ENCODE measurements around the gene ERP44.
"Not testable (repeated sequence)": the region's sequence is repeated elsewhere in the genome, so short reads cannot be mapped to it uniquely, and the experiment has no call there.

Gene ERP44

DNA sequence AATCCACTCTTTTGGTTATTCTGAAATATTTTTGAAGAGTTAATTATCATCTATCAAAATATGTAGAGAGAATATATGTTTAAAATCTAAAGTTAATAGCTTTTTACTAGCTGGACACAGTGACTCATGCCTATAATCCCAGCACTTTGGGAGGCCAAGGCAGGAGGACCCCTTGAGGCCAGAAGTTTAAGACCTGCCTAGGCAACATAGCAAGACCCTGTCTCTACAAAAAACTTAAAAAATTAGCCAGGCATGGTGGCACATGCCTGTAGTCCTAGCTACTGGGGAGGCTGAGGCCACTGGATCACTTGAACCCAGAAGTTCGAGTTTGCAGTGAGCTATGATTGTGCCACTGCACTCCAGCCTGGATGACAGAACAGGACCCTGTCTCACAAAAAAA, 36.1 kb downstream of the ERP44 start:
- not testable (repeated sequence) for H3K9me3 ChIP-seq (ENCODE audit: control insufficient read depth, low read length); H3K4me3 ChIP-seq (ENCODE audit: low read length); H3K9ac ChIP-seq (ENCODE audit: low read length); H3K27me3 ChIP-seq (ENCODE audit: control insufficient read depth, insufficient read depth, low read length); H3K36me3 ChIP-seq (ENCODE audit: control insufficient read depth, insufficient read depth, low read length)
- H3K4me1 ChIP-seq (ENCODE audit: control insufficient read depth, insufficient read depth, low read length), result peaks cover 14% of the 10 kb centered on the region

DNA sequence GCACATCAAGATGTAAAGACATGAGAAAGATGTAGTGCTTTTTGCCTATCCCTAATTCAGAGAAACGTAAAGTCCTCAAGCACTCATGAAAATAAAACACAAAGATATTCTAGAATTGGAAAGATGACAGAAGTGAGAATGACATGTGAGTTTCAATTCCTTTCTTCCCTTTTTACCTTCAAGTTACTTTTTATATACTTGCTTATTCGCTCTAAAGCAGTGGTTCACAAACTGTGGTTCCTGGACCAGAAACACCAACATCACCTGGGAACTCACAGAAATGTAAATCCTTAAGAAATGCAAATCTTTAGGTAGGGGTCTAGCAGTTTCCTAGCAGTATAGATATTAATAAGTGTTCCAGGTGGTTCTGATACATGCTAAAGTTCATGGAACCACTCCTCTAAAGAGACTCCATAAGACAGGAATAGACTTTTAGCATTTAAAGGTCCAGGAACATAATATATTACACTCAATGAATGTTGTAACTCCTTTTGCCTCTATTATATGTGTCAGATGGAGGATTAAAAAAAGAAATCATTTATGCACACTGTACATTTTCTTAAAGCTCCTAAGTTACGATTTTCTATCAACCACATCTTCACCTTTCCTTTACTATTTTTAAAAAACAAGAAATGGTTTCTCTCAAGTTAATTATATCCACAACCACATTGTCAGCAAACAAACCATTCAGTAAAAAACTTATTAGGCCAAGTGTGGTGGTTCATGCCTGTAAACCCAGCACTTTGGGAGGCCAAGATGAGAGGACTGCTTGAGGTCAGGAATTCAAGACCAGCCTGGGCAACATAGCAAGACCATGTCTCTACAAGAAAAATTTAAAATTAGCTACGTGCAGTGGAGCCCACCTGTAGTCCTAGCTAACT, 39.9 kb downstream of the ERP44 start:
- Histone ChIP-seq H3K9ac (ENCODE audit: low read length) (no peak overlapping the region), H3K36me3 (ENCODE audit: control insufficient read depth, insufficient read depth, low read length) (no peaks in the 10 kb centered on the region), H3K27me3 (ENCODE audit: control insufficient read depth, insufficient read depth, low read length) (no peaks in the 10 kb centered on the region), H3K4me3 (ENCODE audit: low read length) (no peak overlapping the region), H3K4me1 (ENCODE audit: control insufficient read depth, insufficient read depth, low read length) (peaks cover 14% of the 10 kb centered on the region), H3K9me3 (ENCODE audit: control insufficient read depth, low read length) (no peaks in the 10 kb centered on the region)

DNA sequence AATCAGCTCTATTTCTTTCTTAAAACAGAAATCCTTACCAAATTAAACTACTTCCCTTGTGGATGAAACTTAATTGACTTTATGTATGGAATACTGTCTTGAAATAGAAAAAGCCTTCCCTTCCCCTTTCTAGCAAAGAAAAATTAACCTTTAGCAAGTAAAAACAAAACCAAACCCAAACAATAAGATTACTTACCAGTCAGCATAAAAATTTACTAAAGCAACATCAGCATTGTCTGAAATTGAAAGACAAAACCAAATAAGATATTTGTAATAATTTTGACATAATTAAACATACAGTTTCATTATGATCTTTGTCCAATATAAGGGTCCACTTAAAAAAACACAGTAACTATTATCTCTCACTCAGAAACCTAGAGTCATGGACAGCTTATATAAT, 41.2 kb downstream of the ERP44 start:
- no peak overlapping the region for H3K4me3 ChIP-seq (ENCODE audit: low read length)
- H3K9me3 ChIP-seq (ENCODE audit: control insufficient read depth, low read length), result no peaks in the 10 kb centered on the region
- H3K27me3 ChIP-seq (ENCODE audit: control insufficient read depth, insufficient read depth, low read length), result no peaks in the 10 kb centered on the region
- peaks cover 8% of the 10 kb centered on the region for H3K4me1 ChIP-seq (ENCODE audit: control insufficient read depth, insufficient read depth, low read length)
- no peak overlapping the region for H3K9ac ChIP-seq (ENCODE audit: low read length)
- H3K36me3 ChIP-seq (ENCODE audit: control insufficient read depth, insufficient read depth, low read length), result no peaks in the 10 kb centered on the region

DNA sequence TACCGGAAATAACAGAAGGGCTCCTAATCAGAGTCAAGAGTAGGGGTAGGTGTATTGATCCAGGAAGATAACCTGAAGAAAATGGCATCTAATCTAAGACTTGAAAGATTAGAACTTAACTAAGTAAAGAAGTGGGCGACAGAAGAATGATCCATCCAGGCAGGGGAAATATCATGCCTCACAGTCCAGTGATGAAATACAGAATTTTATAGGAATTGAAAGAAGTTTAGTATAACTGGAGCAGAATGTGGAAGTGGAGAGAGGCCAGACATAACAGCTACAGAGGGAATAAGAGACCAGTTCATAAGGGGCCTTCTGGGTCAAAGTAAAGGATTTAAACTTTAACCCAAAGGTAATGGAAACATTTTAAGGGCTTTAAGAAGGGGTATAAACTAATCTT, 42.2 kb downstream of the ERP44 start:
- no peak overlapping the region for H3K4me3 ChIP-seq (ENCODE audit: low read length)
- H3K36me3 ChIP-seq (ENCODE audit: control insufficient read depth, insufficient read depth, low read length), result no peaks in the 10 kb centered on the region
- no peak overlapping the region for H3K9ac ChIP-seq (ENCODE audit: low read length)
- H3K9me3 ChIP-seq (ENCODE audit: control insufficient read depth, low read length), result no peaks in the 10 kb centered on the region
- H3K4me1 ChIP-seq (ENCODE audit: control insufficient read depth, insufficient read depth, low read length), result peaks cover 8% of the 10 kb centered on the region
- no peaks in the 10 kb centered on the region for H3K27me3 ChIP-seq (ENCODE audit: control insufficient read depth, insufficient read depth, low read length)

DNA sequence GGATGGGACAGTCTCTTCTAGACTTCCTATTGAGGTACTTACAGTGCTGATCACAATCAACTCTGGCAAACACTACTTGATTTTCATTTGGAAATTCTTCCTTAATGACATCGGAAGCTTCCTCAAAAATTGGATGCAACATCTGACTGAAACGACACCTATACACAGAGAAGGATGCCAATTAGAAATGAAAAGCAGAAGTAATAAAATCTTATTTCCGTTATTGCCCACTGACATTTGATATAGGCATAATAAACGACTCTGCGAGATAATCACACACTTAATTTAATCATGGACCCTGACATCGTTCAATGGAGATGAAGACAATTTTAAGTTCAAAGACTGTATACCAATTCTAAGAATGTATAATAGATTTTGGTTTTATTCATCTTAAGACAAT, 46.4 kb downstream of the ERP44 start:
- Histone ChIP-seq H3K4me3 (ENCODE audit: low read length) (no peak overlapping the region), H3K27me3 (ENCODE audit: control insufficient read depth, insufficient read depth, low read length) (no peaks in the 10 kb centered on the region), H3K9me3 (ENCODE audit: control insufficient read depth, low read length) (no peaks in the 10 kb centered on the region), H3K9ac (ENCODE audit: low read length) (no peak overlapping the region), H3K4me1 (ENCODE audit: control insufficient read depth, insufficient read depth, low read length) (peaks cover 8% of the 10 kb centered on the region), H3K36me3 (ENCODE audit: control insufficient read depth, insufficient read depth, low read length) (no peaks in the 10 kb centered on the region)

DNA sequence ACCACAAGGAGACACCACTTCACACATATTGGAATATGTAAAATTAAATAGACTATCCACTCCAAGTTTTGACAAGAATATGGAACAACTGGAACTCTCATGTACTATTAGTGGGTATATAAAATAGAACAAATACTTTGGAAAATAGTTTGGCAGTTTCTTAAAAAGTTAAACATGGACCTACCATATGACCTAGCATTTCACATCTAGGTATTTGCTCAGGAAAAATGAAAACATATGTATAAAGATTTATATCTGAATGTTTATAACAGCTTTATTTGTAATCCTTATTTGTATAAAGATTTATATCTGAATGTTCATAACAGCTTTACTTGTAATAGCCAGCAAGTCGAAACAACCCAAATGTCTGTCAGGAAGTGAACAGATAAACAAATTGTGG, 49.2 kb downstream of the ERP44 start:
- H3K27me3 ChIP-seq (ENCODE audit: control insufficient read depth, insufficient read depth, low read length), result no peaks in the 10 kb centered on the region
- no peaks in the 10 kb centered on the region for H3K4me1 ChIP-seq (ENCODE audit: control insufficient read depth, insufficient read depth, low read length)
- no peaks in the 10 kb centered on the region for H3K36me3 ChIP-seq (ENCODE audit: control insufficient read depth, insufficient read depth, low read length)
- H3K9ac ChIP-seq (ENCODE audit: low read length), result no peak overlapping the region
- H3K9me3 ChIP-seq (ENCODE audit: control insufficient read depth, low read length), result no peaks in the 10 kb centered on the region
- no peak overlapping the region for H3K4me3 ChIP-seq (ENCODE audit: low read length)

DNA sequence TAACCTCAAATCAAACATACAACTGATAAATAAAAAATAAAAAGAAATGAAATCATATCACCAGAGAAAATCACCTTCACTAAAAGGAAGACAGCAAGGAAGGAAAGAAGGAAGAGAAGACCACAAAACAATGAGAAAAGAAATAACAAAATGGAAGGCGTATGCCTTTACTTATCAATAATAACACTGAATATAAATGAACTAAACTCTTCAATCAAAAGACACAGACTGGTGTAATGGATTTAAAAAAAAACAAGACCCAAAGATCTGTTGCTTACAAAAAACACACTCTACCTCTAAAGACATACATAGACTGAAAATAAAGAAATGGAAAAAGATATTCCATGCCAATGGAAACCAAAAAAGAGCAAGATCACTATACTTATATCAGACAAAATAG, 60.3 kb downstream of the ERP44 start:
- Histone ChIP-seq H3K9me3 (ENCODE audit: control insufficient read depth, low read length) (no peaks in the 10 kb centered on the region), H3K36me3 (ENCODE audit: control insufficient read depth, insufficient read depth, low read length) (no peaks in the 10 kb centered on the region), H3K4me3 (ENCODE audit: low read length) (no peak overlapping the region), H3K4me1 (ENCODE audit: control insufficient read depth, insufficient read depth, low read length) (no peaks in the 10 kb centered on the region), H3K9ac (ENCODE audit: low read length) (no peak overlapping the region), H3K27me3 (ENCODE audit: control insufficient read depth, insufficient read depth, low read length) (no peaks in the 10 kb centered on the region)

DNA sequence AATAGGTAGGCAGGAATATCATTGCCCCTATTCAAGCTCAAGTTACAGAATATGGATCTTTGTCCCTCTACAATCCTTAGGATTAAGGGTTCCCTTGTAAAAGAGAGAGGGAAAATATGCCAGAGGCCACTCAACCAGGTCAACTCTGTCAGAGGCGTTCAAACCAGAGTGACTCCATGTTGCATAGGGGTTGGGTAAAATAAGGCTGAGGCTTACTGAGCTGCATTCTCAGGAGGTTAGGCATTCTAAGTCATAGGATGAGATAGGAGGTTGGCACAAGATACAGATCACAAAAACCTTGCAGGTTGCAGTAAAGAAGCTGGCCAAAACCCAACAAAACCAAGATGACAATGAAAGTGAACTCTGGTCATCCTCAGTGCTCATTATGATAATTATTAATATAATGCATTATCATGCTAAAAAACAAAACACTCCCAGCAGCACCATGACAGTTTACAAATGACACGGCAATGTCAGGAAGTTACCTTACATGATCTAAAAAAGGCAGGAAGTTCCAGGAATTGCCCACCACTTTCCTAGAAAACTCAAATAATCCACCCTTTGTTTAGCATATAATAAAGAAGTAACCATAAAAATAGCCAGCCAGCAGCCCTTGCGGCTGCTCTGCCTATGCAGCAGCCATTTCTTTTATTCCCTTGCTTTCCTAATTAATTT, 64.8 kb downstream of the ERP44 start:
- no peaks in the 10 kb centered on the region for H3K27me3 ChIP-seq (ENCODE audit: control insufficient read depth, insufficient read depth, low read length)
- no peaks in the 10 kb centered on the region for H3K9me3 ChIP-seq (ENCODE audit: control insufficient read depth, low read length)
- no peak overlapping the region for H3K9ac ChIP-seq (ENCODE audit: low read length)

DNA sequence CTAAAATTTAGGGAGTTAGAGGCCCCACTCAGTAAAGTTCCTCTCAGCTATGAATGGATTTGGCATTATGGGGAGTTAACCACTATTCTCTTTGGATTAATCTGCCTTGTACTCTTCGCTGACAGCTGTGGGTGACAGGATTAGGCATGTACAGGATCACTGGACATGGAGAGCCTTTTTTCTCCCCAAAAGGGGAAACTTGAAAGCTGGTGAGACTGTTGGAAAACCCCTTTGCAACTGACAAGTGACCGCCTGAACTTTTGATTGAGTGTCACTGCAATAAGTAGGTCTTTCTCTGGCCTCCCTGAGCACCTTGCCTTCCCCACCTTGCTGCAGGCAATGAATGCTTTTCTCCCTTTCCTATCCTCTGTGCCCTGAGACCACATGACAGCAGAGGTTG, 68.3 kb downstream of the ERP44 start:
- H3K4me3 ChIP-seq (ENCODE audit: low read length), result no peak overlapping the region
- no peaks in the 10 kb centered on the region for H3K4me1 ChIP-seq (ENCODE audit: control insufficient read depth, insufficient read depth, low read length)
- no peaks in the 10 kb centered on the region for H3K36me3 ChIP-seq (ENCODE audit: control insufficient read depth, insufficient read depth, low read length)
- H3K9me3 ChIP-seq (ENCODE audit: control insufficient read depth, low read length), result no peaks in the 10 kb centered on the region
- H3K27me3 ChIP-seq (ENCODE audit: control insufficient read depth, insufficient read depth, low read length), result no peaks in the 10 kb centered on the region
- no peak overlapping the region for H3K9ac ChIP-seq (ENCODE audit: low read length)

More for the DNA sequence above, 64.8 kb downstream of the ERP44 start:
- Histone ChIP-seq H3K4me1 (ENCODE audit: control insufficient read depth, insufficient read depth, low read length) (no peaks in the 10 kb centered on the region), H3K4me3 (ENCODE audit: low read length) (no peak overlapping the region), H3K36me3 (ENCODE audit: control insufficient read depth, insufficient read depth, low read length) (no peaks in the 10 kb centered on the region)

DNA sequence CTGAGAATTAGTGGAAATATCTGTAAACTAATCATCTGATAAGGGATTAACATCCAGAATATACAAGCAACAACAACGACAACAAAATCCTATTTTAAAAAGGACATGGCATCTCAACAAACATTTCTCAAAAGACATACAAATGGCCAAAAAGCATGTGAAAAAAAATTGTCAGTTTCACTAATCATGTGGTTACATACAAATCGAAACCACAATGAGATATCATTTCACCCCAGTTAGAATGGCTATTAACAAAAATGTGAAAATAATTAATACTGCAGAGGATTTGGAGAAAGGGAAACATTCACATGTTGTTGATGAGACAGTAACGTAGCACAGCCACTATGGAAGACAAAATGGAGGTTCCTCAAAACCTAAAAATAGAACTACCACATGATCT, 69.5 kb downstream of the ERP44 start:
- Histone ChIP-seq H3K36me3 (ENCODE audit: control insufficient read depth, insufficient read depth, low read length) (no peaks in the 10 kb centered on the region), H3K4me3 (ENCODE audit: low read length) (no peak overlapping the region), H3K9ac (ENCODE audit: low read length) (no peak overlapping the region), H3K27me3 (ENCODE audit: control insufficient read depth, insufficient read depth, low read length) (no peaks in the 10 kb centered on the region), H3K4me1 (ENCODE audit: control insufficient read depth, insufficient read depth, low read length) (no peaks in the 10 kb centered on the region), H3K9me3 (ENCODE audit: control insufficient read depth, low read length) (no peaks in the 10 kb centered on the region)

DNA sequence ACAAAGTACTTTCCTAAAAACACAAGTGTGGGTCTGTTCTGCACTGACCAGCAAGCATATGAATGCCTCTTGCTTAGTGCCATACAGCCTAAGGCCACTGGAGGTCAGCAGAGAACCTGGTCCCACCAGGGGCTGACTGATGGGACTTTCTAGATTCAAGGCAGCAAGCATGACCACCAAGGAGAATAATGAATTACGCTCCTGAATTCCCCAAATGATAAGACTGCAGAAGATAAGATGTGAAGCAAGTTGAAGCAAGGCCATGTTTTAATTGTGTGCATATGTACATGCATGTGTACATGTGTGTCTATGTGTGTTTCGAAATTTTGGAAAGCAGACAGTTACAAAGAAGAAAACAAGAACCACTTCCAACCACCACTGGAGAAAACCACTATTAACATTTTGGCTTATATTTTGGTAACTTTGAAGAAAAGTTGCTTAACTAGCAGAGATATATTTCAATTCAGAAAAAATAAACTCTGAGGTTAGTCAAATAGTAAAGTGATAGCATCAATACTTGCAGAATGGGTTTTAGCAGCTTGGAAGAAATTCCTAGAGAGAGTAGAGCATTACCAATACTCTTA, 70.5 kb downstream of the ERP44 start:
- H3K27me3 ChIP-seq (ENCODE audit: control insufficient read depth, insufficient read depth, low read length), result no peaks in the 10 kb centered on the region
- no peaks in the 10 kb centered on the region for H3K36me3 ChIP-seq (ENCODE audit: control insufficient read depth, insufficient read depth, low read length)
- no peaks in the 10 kb centered on the region for H3K9me3 ChIP-seq (ENCODE audit: control insufficient read depth, low read length)
- no peak overlapping the region for H3K4me3 ChIP-seq (ENCODE audit: low read length)
- no peaks in the 10 kb centered on the region for H3K4me1 ChIP-seq (ENCODE audit: control insufficient read depth, insufficient read depth, low read length)
- no peak overlapping the region for H3K9ac ChIP-seq (ENCODE audit: low read length)

DNA sequence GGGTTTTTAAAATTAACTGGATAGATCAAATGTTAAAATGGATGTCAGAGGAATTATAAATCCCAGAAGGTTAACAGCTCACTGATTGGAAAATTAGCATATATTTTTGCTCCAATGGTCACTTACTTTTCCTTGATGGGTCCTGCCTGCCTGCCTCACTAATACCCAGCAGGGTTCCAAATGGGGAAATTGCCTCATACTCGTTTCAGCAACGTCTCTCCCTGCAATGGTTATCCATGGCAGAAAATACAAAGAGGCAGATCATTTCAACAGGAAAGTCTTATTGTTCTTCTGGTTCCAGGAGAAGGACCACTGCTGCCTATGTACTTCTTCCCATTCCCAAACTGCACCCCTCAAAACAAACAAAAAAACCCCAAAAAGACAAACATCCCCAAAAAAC, 71.3 kb downstream of the ERP44 start:
- Histone ChIP-seq H3K4me3 (ENCODE audit: low read length) (no peak overlapping the region), H3K36me3 (ENCODE audit: control insufficient read depth, insufficient read depth, low read length) (no peaks in the 10 kb centered on the region), H3K4me1 (ENCODE audit: control insufficient read depth, insufficient read depth, low read length) (no peaks in the 10 kb centered on the region), H3K9ac (ENCODE audit: low read length) (no peak overlapping the region), H3K27me3 (ENCODE audit: control insufficient read depth, insufficient read depth, low read length) (no peaks in the 10 kb centered on the region), H3K9me3 (ENCODE audit: control insufficient read depth, low read length) (no peaks in the 10 kb centered on the region)
